ENCODE results near the gene ICAM2.

DNA sequence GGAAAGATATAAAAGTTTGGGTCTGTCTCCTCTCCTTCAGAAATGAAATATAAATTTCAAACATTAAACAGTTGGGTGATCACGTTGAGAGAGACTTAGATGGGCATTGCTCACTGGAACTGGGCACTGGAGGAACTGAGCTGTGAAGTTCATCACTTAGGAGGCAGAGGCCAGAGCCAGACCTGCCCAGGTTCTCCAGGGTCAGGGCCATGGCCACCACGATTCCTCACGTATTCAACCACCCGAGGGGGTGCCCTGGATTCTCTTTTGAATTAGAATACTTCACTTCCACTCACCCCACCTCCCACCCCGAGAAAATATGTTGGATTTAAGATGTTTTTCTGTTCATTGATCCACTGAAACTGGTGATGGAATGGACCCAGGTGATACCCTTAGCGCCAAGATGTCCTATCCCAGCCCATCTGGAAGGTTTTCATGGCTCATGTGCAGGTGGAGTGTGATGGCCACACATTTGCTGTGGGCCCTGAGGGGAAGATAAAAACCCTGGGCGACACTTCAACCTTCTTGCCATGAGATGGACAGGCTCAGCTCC lies 16.1 kb downstream of the ICAM2 start:
- TF ChIP-seq CTCF (IDR thresholded peaks at IDR 0.05) (no peak), EZH2 (IDR thresholded peaks at IDR 0.05; ENCODE audit: borderline replicate concordance, insufficient read depth, low read depth, low read length, poor library complexity, severe bottlenecking) (no peak)
